Cardiac fibroblast (primary cell): ENCODE results near the gene BPTF.
"Not testable (repeated sequence)": the region's sequence is repeated elsewhere in the genome, so short reads cannot be mapped to it uniquely, and the experiment has no call there.

Experiments used
- DNase-seq, 2 donors: peaks; one replicate each; pipeline versions ENCODE4 v3.0.0 to v3.0.0-alpha.2; 2010; ENCODE audit warnings: low read depth in 2 of 2
- H3K4me3 ChIP-seq, 2 donors: replicated peaks in 1 of 2; 1 replicate in 1 of 2; 2 replicates in 1 of 2; pipeline ENCODE4 v1.5.1; 2011; ENCODE audit warnings: low read depth in 2 of 2, low read length in 2 of 2, mild to moderate bottlenecking in 2 of 2, moderate library complexity in 1 of 2
- TF ChIP-seq, protein P1 (sequence below): IDR thresholded peaks from one replicate; pipeline ENCODE4 v1.5.1; 2011; ENCODE audit warnings: low read depth, mild to moderate bottlenecking, low read length, inconsistent platforms

The BPTF gene

GRCh38 chr17:67922503-67922902, 97.2 kb downstream of the BPTF start:
- no peak for DNase-seq
- TF ChIP-seq, protein P1, sequence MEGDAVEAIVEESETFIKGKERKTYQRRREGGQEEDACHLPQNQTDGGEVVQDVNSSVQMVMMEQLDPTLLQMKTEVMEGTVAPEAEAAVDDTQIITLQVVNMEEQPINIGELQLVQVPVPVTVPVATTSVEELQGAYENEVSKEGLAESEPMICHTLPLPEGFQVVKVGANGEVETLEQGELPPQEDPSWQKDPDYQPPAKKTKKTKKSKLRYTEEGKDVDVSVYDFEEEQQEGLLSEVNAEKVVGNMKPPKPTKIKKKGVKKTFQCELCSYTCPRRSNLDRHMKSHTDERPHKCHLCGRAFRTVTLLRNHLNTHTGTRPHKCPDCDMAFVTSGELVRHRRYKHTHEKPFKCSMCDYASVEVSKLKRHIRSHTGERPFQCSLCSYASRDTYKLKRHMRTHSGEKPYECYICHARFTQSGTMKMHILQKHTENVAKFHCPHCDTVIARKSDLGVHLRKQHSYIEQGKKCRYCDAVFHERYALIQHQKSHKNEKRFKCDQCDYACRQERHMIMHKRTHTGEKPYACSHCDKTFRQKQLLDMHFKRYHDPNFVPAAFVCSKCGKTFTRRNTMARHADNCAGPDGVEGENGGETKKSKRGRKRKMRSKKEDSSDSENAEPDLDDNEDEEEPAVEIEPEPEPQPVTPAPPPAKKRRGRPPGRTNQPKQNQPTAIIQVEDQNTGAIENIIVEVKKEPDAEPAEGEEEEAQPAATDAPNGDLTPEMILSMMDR = no peak
- H3K4me3 ChIP-seq = no peak overlapping the region

GRCh38 chr17:67928842-67929241, 103.5 kb downstream of the BPTF start:
- not testable (repeated sequence) for DNase-seq, H3K4me3 ChIP-seq

DNA sequence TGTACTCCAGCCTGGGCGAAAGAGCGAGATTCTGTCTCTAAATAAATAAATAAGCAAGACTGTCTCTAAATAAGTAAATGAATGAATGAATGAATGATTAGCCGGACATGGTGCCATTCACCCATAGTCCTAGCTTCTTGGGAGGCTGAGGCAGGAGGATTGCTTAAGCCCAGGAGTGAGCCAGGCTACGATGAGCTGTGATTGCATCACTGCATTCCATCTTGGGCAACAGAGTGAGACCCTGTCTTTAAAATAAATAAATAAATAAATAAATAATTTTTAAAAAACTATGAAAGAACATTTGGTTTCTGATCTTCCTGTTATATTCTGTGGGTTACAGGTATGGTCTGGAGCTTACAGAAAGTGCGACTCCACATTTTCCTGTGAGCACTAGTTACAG, 105.9 kb downstream of the BPTF start:
- TF ChIP-seq, protein P1 = no peak
- DNase-seq = peak; percentile 3 to 11
- no peak overlapping the region for H3K4me3 ChIP-seq

GRCh38 chr17:67942810-67943209, 117.5 kb downstream of the BPTF start:
- DNase-seq = peak; percentile 31 to 35
- H3K4me3 ChIP-seq = no peak overlapping the region
- TF ChIP-seq, protein P1 = peak; percentile 67

DNA sequence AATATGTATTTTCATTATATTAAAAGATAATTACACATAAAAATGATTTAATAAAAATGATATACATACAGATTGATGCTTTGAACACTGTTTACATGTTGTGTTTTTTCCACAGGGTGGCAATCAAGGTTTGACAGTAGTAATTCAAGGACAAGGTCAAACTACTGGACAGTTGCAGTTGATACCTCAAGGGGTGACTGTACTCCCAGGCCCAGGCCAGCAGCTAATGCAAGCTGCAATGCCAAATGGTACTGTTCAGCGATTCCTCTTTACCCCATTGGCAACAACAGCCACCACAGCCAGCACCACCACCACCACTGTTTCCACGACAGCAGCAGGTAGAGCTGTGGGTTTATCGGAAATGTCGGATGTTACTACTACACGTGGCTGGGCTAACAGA, 118.7 kb downstream of the BPTF start:
- TF ChIP-seq, protein P1 = no peak
- no peak overlapping the region for H3K4me3 ChIP-seq
- DNase-seq = no peak

GRCh38 chr17:67946513-67946912, 121.2 kb downstream of the BPTF start:
- TF ChIP-seq, protein P1 = no peak
- DNase-seq = no peak
- no peak overlapping the region for H3K4me3 ChIP-seq

DNA sequence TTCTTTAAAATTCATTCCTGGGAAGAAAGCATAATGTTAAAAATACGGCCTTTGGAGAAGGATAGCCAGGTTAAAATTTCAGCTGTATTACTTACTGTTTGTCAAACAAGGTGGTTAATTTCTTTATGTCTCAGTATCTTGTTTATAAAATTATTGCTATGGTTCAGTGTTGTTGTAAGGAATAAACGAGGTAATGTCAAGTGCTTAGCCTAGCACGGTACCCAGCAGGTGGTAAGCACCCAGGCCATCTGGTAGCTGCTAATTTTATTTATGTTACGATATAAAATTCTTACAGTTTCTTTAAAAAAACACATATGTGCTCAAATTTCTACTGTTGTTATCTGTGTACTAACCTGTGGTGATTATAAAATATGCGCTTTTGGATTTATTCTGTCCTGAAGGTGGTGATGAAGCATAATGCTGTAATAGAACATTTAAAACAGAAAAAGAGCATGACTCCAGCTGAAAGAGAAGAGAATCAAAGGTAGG, 122.1 kb downstream of the BPTF start:
- H3K4me3 ChIP-seq = no peak overlapping the region
- DNase-seq = no peak
- TF ChIP-seq, protein P1 = no peak

DNA sequence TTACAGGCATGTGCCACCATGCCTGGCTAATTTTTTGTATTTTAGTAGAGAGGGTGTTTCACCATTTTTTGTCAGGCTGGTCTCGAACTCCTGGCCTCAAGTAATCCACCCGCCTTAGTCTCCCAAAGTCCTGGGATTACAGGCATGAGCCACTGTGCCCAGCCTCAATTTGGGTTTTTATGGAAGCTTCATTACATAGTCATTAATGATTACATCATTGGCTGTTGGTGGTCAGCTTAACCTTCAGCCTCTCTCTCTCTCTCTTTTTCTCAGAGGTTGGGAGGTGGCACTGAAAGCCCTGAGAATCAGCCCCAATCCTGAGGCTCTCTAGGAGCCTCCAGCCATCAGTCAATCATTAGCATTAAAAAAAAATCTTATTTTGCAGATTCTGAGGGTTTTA, 125.6 kb downstream of the BPTF start:
- TF ChIP-seq, protein P1 = no peak
- DNase-seq = no peak
- H3K4me3 ChIP-seq = no peak overlapping the region
